Activated CD4-positive, alpha-beta T cell treated with anti-CD3 and anti-CD28 coated beads for 1 hour (primary cell): Measurements from ENCODE around the gene TUG1.
A peak's percentile ranks its signal among the peaks of the same experiment; 100 is the strongest.

Experiments
- DNase-seq: peaks from one replicate; pipeline ENCODE4 v3.0.0-alpha.2; 2020

Gene TUG1

DNA sequence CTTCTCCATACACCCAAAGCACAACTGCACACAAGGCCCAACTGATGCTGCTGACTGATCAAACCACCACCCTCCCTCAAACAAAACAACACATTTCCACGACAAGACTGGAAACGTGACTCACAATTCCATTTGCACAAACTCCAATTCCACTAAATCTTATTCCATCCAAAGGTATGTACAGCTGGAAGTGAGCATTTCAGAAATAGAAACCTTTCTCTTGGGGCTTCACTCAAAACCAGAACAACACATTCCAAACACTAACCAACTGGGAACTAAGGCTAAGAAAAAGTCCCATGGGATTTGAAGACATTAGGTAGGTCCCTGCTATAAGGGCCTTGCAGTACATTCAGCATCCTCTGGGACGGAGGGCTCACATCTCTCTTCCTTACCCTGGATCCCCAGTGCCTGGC lies 20.1 kb upstream of the TUG1 start:
- DNase-seq: no peak

- DNase-seq: no peak
Observed at GRCh38 chr22:30949934-30950660, 19.0 kb upstream of the TUG1 start.

GRCh38 chr22:30953206-30953605 lies 15.9 kb upstream of the TUG1 start:
- DNase-seq: no peak

DNA sequence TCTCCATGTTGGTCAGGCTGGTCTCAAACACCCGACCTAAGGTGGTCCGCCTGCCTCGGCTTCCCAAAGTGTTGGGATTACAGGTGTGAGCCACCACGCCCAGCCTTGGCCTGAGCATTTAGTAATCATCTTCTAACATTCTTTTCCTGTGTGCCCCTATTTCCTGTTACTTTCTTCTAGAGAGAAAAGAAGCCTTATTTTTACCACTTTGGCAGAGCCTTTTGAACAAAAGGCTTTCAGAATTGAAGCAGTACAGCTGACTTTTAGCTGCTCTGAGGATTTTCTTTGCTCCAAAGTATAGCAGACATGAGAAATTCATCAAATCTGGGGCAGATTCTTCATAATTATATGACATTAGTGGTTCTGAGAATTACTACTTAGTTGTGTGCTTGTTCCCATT lies 13.9 kb upstream of the TUG1 start:
- DNase-seq: no peak

DNA sequence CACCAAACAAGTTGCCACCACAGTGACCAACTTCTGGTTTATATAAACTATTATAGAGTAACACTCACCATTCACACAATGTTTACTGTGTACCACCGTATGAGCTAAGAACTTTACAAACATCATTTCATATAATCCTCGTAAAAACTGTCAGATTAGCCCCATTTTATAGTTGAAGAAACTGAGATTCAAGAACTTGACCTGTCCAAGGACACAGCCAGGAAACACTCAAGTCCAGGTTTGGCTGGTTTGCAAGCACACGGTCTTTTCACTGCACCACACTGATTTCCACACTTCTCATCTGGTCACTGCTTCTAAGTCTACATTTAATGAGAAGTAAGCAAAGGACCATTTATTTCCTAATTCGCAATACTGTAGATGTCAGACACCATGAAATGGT lies 4.2 kb upstream of the TUG1 start:
- DNase-seq: no peak

DNA sequence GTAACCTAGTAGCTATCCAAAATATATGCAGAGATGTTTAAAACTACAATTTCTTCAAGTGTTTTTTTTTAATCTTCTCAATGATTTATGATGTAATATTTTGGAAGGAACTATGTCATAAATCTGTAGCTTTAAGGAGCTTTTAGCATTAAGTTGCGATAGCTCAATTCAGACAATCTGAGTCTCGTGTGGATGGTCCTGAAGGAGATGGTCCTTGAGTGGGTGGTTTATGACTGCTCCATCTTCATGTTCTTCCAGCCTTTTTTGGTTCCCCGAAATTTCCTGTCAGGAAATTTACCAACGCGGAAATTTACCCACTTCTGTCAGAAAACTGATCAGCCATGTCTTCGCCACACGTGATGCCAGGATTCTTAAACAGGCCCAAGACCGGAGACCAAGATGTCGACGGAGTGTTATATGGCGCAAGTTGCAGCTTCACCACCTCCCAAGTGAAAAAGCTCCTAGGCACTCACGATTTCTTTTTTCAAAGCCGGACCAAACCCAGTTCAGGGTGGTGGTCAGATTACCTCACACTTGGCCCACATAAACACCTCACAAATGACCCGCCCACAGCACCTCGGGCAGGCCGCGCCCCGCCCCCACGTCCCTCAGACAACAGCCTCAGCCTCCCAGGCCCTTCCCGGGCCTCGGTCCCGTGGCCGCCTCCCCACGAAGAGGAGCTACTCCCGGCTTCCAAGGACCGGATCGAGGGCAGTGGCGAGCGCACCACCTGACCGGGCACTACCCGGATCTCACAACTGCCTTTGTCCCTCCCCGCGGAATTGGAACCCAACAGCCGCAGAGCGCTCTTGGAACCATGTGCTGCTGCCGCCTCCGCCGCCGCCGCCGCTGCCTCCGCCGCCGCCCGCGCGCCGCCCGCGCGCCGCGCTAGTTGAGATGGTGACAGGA lies 796 bp upstream of the TUG1 start, which contains the start of gene MORC2:
Gene MORC2 (minus strand): TSS at position 760 of the 909 bp plus-strand sequence. CDS start 885 bp downstream, outside the sequence.
- no peak for DNase-seq

- peak; percentile 27 for DNase-seq
Observed at GRCh38 chr22:30969532-30970355, 679 bp downstream of the TUG1 start.

DNA sequence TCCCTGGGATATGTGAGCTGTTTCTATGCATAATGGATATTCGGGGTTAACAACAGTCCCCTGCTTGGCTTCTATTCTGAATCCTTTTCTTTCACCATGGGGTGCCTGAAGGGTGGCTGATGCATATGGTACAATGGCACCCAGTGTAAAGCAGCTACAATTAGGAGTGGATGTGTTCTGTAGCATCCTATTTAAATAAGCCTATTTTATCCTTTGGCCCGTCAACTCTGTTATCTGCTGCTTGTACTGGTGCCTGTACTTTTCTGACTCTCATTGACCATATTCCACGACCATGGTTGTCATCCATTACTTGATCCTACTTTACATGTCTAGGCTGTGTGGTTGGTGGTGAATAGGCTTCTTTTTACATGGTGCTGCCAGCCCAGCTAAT lies 1.3 kb downstream of the TUG1 start:
- no peak for DNase-seq

DNA sequence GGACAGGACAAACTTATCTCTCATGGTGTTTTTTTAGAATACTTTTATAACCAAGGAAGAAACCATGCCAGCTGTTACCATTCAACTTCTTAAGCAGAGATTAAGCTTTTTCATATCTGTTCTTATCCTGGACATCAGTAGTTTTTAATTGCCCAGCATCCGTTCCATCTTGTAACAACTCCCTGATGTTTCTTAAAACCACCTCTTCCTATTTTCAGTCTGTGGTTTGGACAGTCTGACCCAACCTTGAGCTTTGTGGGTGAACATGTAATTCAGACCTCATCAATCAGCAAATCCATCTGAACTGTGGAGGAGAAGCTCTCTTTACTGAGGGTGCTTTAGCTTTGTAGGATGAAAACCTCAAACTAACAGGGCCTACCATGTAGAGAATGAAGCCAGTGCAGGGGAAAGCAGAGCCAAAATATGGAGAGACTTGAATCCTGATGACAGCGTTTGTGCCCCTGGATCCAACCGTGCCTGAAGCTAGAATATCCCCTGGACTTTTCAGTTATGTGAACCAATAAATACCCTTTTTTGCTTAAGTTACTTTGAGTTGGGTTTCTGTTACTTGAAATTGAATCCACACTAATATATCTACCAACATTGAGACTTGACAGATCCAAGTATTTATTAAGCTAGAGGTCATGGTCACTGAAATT lies 9.4 kb downstream of the TUG1 start:
- DNase-seq: no peak

GRCh38 chr22:30979932-30980331 lies 10.9 kb downstream of the TUG1 start:
- no peak for DNase-seq

DNA sequence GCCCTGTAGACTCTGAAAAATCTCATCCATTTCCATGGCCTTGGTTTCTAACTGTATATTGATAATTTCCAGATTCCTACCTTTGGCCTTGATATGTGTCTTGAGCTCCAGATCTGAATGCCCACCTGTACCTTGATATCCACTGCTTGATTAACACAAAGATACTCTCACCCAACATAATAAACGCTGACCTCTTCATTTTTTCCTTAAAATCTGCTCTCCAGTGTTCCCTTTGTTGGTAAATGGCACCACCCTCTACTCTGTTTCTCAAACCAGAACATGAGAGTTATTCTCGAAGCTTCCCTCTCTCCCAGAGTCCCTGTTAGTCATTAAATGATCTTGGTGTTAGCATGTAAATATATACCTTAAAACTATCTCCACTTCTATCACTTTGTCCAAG lies 13.4 kb downstream of the TUG1 start:
- DNase-seq: no peak

GRCh38 chr22:30984317-30984716 lies 15.3 kb downstream of the TUG1 start:
- no peak for DNase-seq

GRCh38 chr22:30985561-30986208 lies 16.6 kb downstream of the TUG1 start:
- DNase-seq: no peak

DNA sequence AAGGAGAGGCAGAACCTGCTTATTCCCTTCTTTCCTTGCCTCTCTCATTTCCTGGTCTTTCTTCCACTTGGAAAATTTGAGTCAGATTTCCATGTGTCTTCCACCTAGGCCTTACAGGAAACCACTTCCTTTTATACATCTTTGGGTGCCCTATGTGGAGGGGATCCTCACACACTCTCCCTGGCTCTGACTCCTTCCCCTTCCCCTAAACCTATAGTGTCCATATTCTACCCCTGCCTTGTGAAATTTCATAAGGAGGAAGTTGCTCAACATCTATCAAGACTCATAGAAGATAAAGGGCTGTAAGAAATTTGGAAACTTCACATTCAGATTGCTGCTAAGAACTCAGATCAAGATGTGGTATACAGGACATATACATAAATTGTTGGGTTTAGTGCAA lies 20.4 kb downstream of the TUG1 start:
- no peak for DNase-seq

DNA sequence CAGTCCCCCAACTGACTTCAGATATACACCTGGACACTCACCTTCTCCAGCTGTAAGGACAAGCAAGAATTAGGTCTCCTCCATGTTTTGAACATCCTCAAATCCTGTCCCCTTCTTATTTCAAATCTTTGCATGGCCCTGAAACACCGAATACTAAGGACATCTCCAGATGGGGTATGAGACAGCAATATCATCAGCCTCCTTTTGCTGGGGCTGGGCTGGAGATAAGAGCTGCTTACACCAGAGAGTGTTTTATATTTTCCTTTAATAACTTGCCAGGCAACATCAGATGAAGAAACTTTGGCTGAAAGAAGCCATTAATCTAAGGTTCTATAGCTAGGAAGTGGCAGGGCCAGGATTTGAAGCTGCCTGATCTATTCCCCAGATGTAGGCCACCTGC lies 21.6 kb downstream of the TUG1 start:
- DNase-seq: no peak

DNA sequence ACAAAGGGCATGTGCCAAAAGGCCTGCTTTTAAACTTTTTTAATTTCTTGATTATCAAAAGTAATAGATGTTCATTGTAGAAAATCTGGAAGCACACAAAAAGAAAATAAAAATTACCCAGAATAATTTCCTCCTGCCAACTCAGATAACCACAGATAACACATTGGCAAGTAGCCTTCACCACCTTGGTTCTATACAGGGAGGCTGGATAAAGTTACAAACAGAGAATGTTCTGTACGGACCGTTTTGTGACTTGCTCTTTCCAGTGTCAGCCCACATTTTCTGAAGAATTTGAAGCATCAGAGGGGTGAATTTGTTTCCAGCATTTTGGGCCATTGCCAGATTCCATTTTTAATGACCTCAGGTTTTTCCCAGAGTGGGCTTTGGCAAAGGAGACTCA lies 23.5 kb downstream of the TUG1 start:
- DNase-seq: no peak

DNA sequence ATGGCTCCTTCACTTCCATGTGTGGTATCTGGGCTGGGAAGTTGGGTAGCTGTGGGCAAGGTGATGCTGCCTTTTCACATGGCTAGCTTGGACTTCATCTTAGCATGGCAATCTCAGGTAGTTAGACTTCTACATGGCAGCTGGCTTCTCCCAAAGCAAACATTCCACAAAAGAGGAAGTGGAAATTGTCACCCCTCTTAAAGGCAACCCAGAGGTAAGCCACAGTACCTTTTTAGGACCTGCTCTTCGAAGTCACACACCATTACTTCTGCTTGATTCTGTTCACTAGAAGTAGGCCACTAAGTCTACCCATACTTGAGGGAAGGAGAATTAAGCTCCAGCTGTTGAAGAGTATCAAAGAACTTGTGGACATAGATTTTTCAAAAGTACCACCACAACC lies 25.9 kb downstream of the TUG1 start:
- DNase-seq: no peak

- no peak for DNase-seq
Observed at GRCh38 chr22:30996462-30996861, 27.4 kb downstream of the TUG1 start.

DNA sequence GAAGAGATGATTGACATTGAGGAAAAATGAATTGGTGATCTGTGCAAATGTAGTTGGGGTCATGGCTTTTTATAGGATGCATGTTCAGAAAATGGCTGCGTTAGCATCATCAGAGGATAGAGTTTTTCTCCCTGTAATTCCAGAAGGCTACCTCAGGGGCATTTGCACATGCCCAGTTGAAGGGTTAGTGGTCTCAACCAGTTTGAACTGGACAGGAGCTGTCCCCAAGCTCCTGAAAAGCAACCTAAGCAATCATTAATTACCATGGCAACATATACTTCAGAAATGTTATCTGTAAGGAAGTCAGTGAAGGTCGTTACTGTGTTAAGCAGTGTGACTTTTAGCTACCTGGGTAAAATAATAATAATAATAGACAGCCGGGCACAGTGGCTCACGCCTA lies 29.3 kb downstream of the TUG1 start:
- DNase-seq: no peak

DNA sequence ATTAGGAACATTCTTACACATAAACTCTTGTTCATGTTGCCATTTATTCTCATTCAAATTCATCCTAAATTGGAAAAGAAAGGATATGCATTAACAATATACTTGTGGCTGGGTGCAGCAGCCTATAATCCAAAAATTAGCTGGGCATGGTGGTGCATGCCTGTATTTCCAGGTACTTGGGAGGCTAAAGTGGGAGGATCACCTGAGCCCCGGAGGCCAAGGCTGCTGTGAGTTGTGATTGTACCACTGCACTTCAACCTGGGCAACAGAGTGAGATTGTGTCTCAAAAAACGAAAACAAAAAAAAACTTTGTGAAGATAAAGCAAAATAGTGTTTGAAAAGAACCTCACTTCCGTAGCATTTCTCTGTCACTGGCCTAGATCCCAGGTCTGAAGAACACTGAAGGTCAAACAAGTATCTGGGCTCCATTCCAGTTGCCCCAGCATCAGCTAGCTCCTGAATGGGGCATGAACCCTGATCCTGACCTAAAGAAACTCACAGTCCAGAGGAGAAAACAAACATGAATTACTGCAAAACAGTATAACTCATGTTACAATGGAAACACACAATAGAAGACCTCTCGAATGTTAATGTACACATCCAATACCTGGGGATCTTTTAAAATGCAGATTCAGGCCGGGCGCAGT lies 32.2 kb downstream of the TUG1 start:
- no peak for DNase-seq

- no peak for DNase-seq
Observed at GRCh38 chr22:31005535-31005934, 36.5 kb downstream of the TUG1 start.
